ENCODE measurements around the gene SLC12A6. TPM values are rescaled to one million over a fixed set of nuclear protein-coding genes. Genes with fewer than 3 reads are reported as not detected.

The SLC12A6 gene
- total RNA-seq, 6 experiments from 2014 or later, result 5.6 to 10.9 (median 7.5) TPM

GRCh38 chr15:34301058-34301457, 36.5 kb downstream of the SLC12A6 start:
- Histone ChIP-seq H3K9me3 (no peaks in the 10 kb centered on the region), H3K4me3 (no peak overlapping the region), H3K4me1 (no peaks in the 10 kb centered on the region), H3K27ac (no peak overlapping the region), H3K36me3 (no peaks in the 10 kb centered on the region), H3K27me3 (no peaks in the 10 kb centered on the region)
- TF ChIP-seq CTCF (IDR thresholded peaks at IDR 0.05) (no peak), POLR2A (IDR thresholded peaks at IDR 0.05) (no peak)
- no peak for DNase-seq
- WGBS (ENCODE audit: insufficient coverage, low coverage, low lambda C conversion rate, missing lambda C conversion rate), result 73% methylated on average over 3 of the region's 3 CpGs
- intact Hi-C loops (cut with DNase I), result no loop called here
- no peak for ATAC-seq

- H3K4me3 ChIP-seq, result no peak overlapping the region
These were observed 40.5 kb downstream of the SLC12A6 start for GRCh38 chr15:34297059-34297458.

GRCh38 chr15:34292621-34293020, 45.0 kb downstream of the SLC12A6 start:
- H3K4me3 ChIP-seq, result no peak overlapping the region
- no peak for ATAC-seq
- 67% methylated on average over 1 of the region's 9 CpGs for WGBS (ENCODE audit: insufficient coverage, low coverage, low lambda C conversion rate, missing lambda C conversion rate)
- no peak for DNase-seq
- no peaks in the 10 kb centered on the region for H3K9me3 ChIP-seq
- no peaks in the 10 kb centered on the region for H3K4me1 ChIP-seq
- no peak for TF ChIP-seq POLR2A (IDR thresholded peaks at IDR 0.05)
- TF ChIP-seq CTCF (IDR thresholded peaks at IDR 0.05), result no peak
- no peak overlapping the region for H3K27ac ChIP-seq
- H3K27me3 ChIP-seq, result no peaks in the 10 kb centered on the region
- no peaks in the 10 kb centered on the region for H3K36me3 ChIP-seq
- intact Hi-C loops (cut with DNase I), result no loop called here

More at GRCh38 chr15:34297059-34297458, 40.5 kb downstream of the SLC12A6 start:
- no peak for DNase-seq
- H3K4me1 ChIP-seq, result no peaks in the 10 kb centered on the region
- 23% methylated on average over 1 of the region's 1 CpG for WGBS (ENCODE audit: insufficient coverage, low coverage, low lambda C conversion rate, missing lambda C conversion rate)
- no peaks in the 10 kb centered on the region for H3K9me3 ChIP-seq
- H3K27ac ChIP-seq, result no peak overlapping the region
- no peaks in the 10 kb centered on the region for H3K27me3 ChIP-seq
- intact Hi-C loops (cut with DNase I), result no loop called here
- no peaks in the 10 kb centered on the region for H3K36me3 ChIP-seq
- TF ChIP-seq POLR2A (IDR thresholded peaks at IDR 0.05), result no peak
- no peak for TF ChIP-seq CTCF (IDR thresholded peaks at IDR 0.05)
- ATAC-seq, result no peak

- DNase-seq, result no peak
These were observed 52.6 kb downstream of the SLC12A6 start for GRCh38 chr15:34284937-34285336.

More at GRCh38 chr15:34284937-34285336, 52.6 kb downstream of the SLC12A6 start:
- Histone ChIP-seq H3K27ac (no peak overlapping the region), H3K9me3 (no peaks in the 10 kb centered on the region), H3K4me3 (no peak overlapping the region), H3K27me3 (no peaks in the 10 kb centered on the region), H3K4me1 (no peaks in the 10 kb centered on the region), H3K36me3 (no peaks in the 10 kb centered on the region)
- no peak for ATAC-seq
- TF ChIP-seq CTCF (IDR thresholded peaks at IDR 0.05) (no peak), POLR2A (IDR thresholded peaks at IDR 0.05) (no peak)
- intact Hi-C loops (cut with DNase I), result no loop called here
- 56% methylated on average over 2 of the region's 2 CpGs for WGBS (ENCODE audit: insufficient coverage, low coverage, low lambda C conversion rate, missing lambda C conversion rate)

Measured in right lobe of liver (tissue), 6 donors.